Osteocyte (in vitro differentiated cells): ENCODE results near the gene RASSF10. TPM values are rescaled to one million over a fixed set of nuclear protein-coding genes. Genes with fewer than 3 reads are reported as not detected.

ENCODE experiments used
- DNase-seq: peaks from one replicate; pipeline ENCODE4 v3.0.0; 2021; ENCODE audit warnings: mixed read lengths; ENCODE audit not compliant: unreplicated experiment; ENCODE audit errors: extremely low spot score
- H3K27ac Mint-ChIP-seq: one replicate; pipeline ENCODE4 v1.8.0; 2021; ENCODE audit warnings: mild to moderate bottlenecking, mixed read lengths; ENCODE audit not compliant: unreplicated experiment
- H3K27me3 Mint-ChIP-seq: one replicate; pipeline ENCODE4 v1.8.0; 2021; ENCODE audit warnings: mixed read lengths; ENCODE audit not compliant: unreplicated experiment
- H3K36me3 Mint-ChIP-seq: one replicate; pipeline ENCODE4 v1.8.0; 2021; ENCODE audit warnings: mixed read lengths; ENCODE audit not compliant: unreplicated experiment
- H3K4me1 Mint-ChIP-seq: one replicate; pipeline ENCODE4 v1.8.0; 2021; ENCODE audit warnings: mixed read lengths; ENCODE audit not compliant: unreplicated experiment
- H3K4me3 Mint-ChIP-seq: one replicate; pipeline ENCODE4 v1.8.0; 2021; ENCODE audit warnings: mild to moderate bottlenecking, moderate library complexity, mixed read lengths; ENCODE audit not compliant: unreplicated experiment
- H3K9me3 Mint-ChIP-seq: one replicate; pipeline ENCODE4 v1.8.0; 2021; ENCODE audit warnings: mixed read lengths; ENCODE audit not compliant: unreplicated experiment
- CTCF ChIP-seq: fragments of 200-600 bp; sonication (generic); IDR thresholded peaks from 2 replicates; pipeline ENCODE4 v1.5.0; 2021; ENCODE audit warnings: antibody characterized with exemption, mild to moderate bottlenecking, moderate library complexity
- total RNA-seq: library from RNA; stranded (reverse); gene quantifications from 2 replicates; pipeline ENCODE4 v1.2.1, GENCODE V29; 2021

RASSF10 gene
- total RNA-seq, 1 donor from 2014 or later, result not detected

GRCh38 chr11:12998336-12998735 is 10.8 kb upstream of the RASSF10 start:
- Mint-ChIP-seq H3K4me3 (no peak overlapping the region), H3K4me1 (no peaks in the 10 kb centered on the region), H3K36me3 (no peaks in the 10 kb centered on the region), H3K27ac (no peak overlapping the region), H3K9me3 (peaks cover 5% of the 10 kb centered on the region), H3K27me3 (peaks cover 81% of the 10 kb centered on the region)
- no peak for DNase-seq
- TF ChIP-seq CTCF, result no peak

- H3K36me3 Mint-ChIP-seq, result no peaks in the 10 kb centered on the region
- no peak overlapping the region for H3K27ac Mint-ChIP-seq
- DNase-seq, result no peak
- peaks cover 5% of the 10 kb centered on the region for H3K9me3 Mint-ChIP-seq
- no peak for TF ChIP-seq CTCF
- H3K4me3 Mint-ChIP-seq, result no peak overlapping the region
- H3K4me1 Mint-ChIP-seq, result no peaks in the 10 kb centered on the region
- H3K27me3 Mint-ChIP-seq, result peaks cover 79% of the 10 kb centered on the region
Observed at GRCh38 chr11:12999597-12999996, 9.5 kb upstream of the RASSF10 start.

- DNase-seq, result no peak
- peaks cover 5% of the 10 kb centered on the region for H3K9me3 Mint-ChIP-seq
- H3K4me3 Mint-ChIP-seq, result no peak overlapping the region
- peaks cover 80% of the 10 kb centered on the region for H3K27me3 Mint-ChIP-seq
- H3K36me3 Mint-ChIP-seq, result no peaks in the 10 kb centered on the region
- no peak for TF ChIP-seq CTCF
- H3K27ac Mint-ChIP-seq, result no peak overlapping the region
- no peaks in the 10 kb centered on the region for H3K4me1 Mint-ChIP-seq
Observed at GRCh38 chr11:13000116-13000515, 9.0 kb upstream of the RASSF10 start.

- Mint-ChIP-seq H3K9me3 (peaks cover 5% of the 10 kb centered on the region), H3K27me3 (peaks cover 85% of the 10 kb centered on the region), H3K27ac (no peak overlapping the region), H3K4me1 (no peaks in the 10 kb centered on the region), H3K4me3 (no peak overlapping the region), H3K36me3 (no peaks in the 10 kb centered on the region)
- no peak for TF ChIP-seq CTCF
- no peak for DNase-seq
Observed at GRCh38 chr11:13000721-13001120, 8.4 kb upstream of the RASSF10 start.

- TF ChIP-seq CTCF, result no peak
- Mint-ChIP-seq H3K4me3 (no peak overlapping the region), H3K9me3 (peaks cover 3% of the 10 kb centered on the region), H3K27me3 (peaks cover 89% of the 10 kb centered on the region), H3K4me1 (peaks cover 4% of the 10 kb centered on the region), H3K36me3 (no peaks in the 10 kb centered on the region), H3K27ac (no peak overlapping the region)
- no peak for DNase-seq
Observed at GRCh38 chr11:13003736-13004493, 5.2 kb upstream of the RASSF10 start.
